ENCODE results near the gene AMOT.

The AMOT gene

GRCh38 chrX:112839856-112840255 lies 775 bp downstream of the AMOT start:
- DNase-seq, result no peak

GRCh38 chrX:112837531-112837930 lies 3.1 kb downstream of the AMOT start:
- no peak for DNase-seq

- no peak for DNase-seq
Measured at GRCh38 chrX:112835019-112835418, 5.6 kb downstream of the AMOT start.

GRCh38 chrX:112834031-112834845 lies 6.4 kb downstream of the AMOT start:
- no peak for DNase-seq

- DNase-seq, result no peak
Measured at GRCh38 chrX:112832481-112833095, 8.0 kb downstream of the AMOT start.

GRCh38 chrX:112830540-112830939 lies 10.1 kb downstream of the AMOT start:
- no peak for DNase-seq

- no peak for DNase-seq
Measured at GRCh38 chrX:112827292-112827903, 13.2 kb downstream of the AMOT start.

- DNase-seq, result no peak
Measured at GRCh38 chrX:112826023-112826422, 14.6 kb downstream of the AMOT start.

- DNase-seq, result no peak
Measured at GRCh38 chrX:112822892-112823291, 17.7 kb downstream of the AMOT start.

- DNase-seq, result no peak
Measured at GRCh38 chrX:112820364-112821268, 20.0 kb downstream of the AMOT start.

GRCh38 chrX:112819813-112820212 lies 20.8 kb downstream of the AMOT start:
- DNase-seq, result no peak

GRCh38 chrX:112819008-112819640 lies 21.5 kb downstream of the AMOT start:
- DNase-seq, result no peak

- no peak for DNase-seq
Measured at GRCh38 chrX:112818114-112819007, 22.3 kb downstream of the AMOT start.

- DNase-seq, result no peak
Measured at GRCh38 chrX:112816908-112817307, 23.7 kb downstream of the AMOT start.

GRCh38 chrX:112814496-112814895 lies 26.1 kb downstream of the AMOT start:
- DNase-seq, result no peak

- no peak for DNase-seq
Measured at GRCh38 chrX:112812741-112813140, 27.9 kb downstream of the AMOT start.

GRCh38 chrX:112808651-112809195 lies 31.9 kb downstream of the AMOT start:
- DNase-seq, result no peak

GRCh38 chrX:112808007-112808406 lies 32.6 kb downstream of the AMOT start:
- DNase-seq, result no peak

- DNase-seq, result no peak
Measured at GRCh38 chrX:112803060-112803459, 37.6 kb downstream of the AMOT start.

- peak; percentile 31 for DNase-seq
Measured at GRCh38 chrX:112802541-112802940, 38.1 kb downstream of the AMOT start.

All from femur (tissue), 1 donor.